K562 (cell line): ENCODE results near the gene HDAC3. TPM values are rescaled to one million over a fixed set of nuclear protein-coding genes. Genes with fewer than 3 reads are reported as not detected.

Experiments used
- FOXA1 ChIP-seq: fragments of 450-650 bp; IDR thresholded peaks from 2 replicates; pipeline ENCODE4 v1.6.1; 2016; ENCODE audit warnings: mild to moderate bottlenecking, borderline replicate concordance
- KDM1A ChIP-seq, 2 experiments: fragments of 450-650 bp; IDR thresholded peaks; 2 replicates each; pipeline ENCODE4 v1.6.1; 2016; ENCODE audit warnings: mild to moderate bottlenecking in 2 of 2
- MTF1 ChIP-seq: fragments of 250-450 bp; sonication (Bioruptor Pico); IDR thresholded peaks from 2 replicates; pipeline ENCODE4 v1.9.0; 2021; ENCODE audit warnings: moderate library complexity, mild to moderate bottlenecking, inconsistent platforms, borderline replicate concordance
- NFE2L1 ChIP-seq: fragments of 450-650 bp; IDR thresholded peaks from 2 replicates; pipeline ENCODE4 v1.6.1; 2016; ENCODE audit warnings: missing genetic modification characterization, low read depth, mild to moderate bottlenecking, missing compliant biosample characterization, moderate library complexity, borderline replicate concordance
- PHB ChIP-seq: fragments of 250-450 bp; sonication (Bioruptor Pico); IDR thresholded peaks from 2 replicates; pipeline ENCODE4 v1.5.0; 2021
- SRF ChIP-seq, 2 experiments: fragments of 250-450, 450-650 bp in 1 of 2; sonication (Bioruptor Pico) in 1 of 2; sonication (generic) in 1 of 2; formaldehyde crosslinking; IDR thresholded peaks; 2 replicates each; pipeline versions ENCODE4 v1.5.0 to v1.5.1; 2020 to 2022; ENCODE audit warnings: mild to moderate bottlenecking in 1 of 2, missing genetic modification reagents in 1 of 2
- TEAD2 ChIP-seq: fragments of 450-650 bp; IDR thresholded peaks from 2 replicates; pipeline ENCODE4 v1.6.1; 2016; ENCODE audit warnings: missing genetic modification characterization, control low read depth, missing compliant biosample characterization
- TEAD4 ChIP-seq, 2 experiments: sonication (generic) in 1 of 2; formaldehyde crosslinking in 1 of 2; IDR thresholded peaks; 2 replicates each; pipeline versions ENCODE4 v1.6.1 to v1.8.0; 2012 to 2022; ENCODE audit warnings: borderline replicate concordance in 1 of 2, inconsistent platforms in 1 of 2, low read length in 1 of 2, mild to moderate bottlenecking in 1 of 2, missing genetic modification reagents in 1 of 2
- TFAM ChIP-seq: fragments of 250-450 bp; sonication (Bioruptor Pico); conservative IDR thresholded peaks from 2 replicates; pipeline ENCODE4 v1.5.0; 2021; ENCODE audit warnings: mild to moderate bottlenecking, moderate library complexity
- ZNF282 ChIP-seq: sonication (generic); formaldehyde crosslinking; IDR thresholded peaks from 2 replicates; pipeline ENCODE4 v1.8.1; 2023; ENCODE audit warnings: missing genetic modification reagents
- polyA plus RNA-seq, 8 experiments: library from polyadenylated mRNA; depleted of rRNA in 4 of 8; stranded (reverse) in 5 of 8; unstranded in 3 of 8; fragments of >200 nt; fragmentation: Nextera tagmentation in 2 of 8; fragmentation: Illumina TruSeq in 1 of 8; extraction: Ambion mirVana in 2 of 8; extraction: Trizol in 1 of 8; gene quantifications; 2 replicates each; pipeline versions ENCODE4 v1.2.1 to v1.2.3, GENCODE V29; 2011 to 2014; ENCODE audit warnings: inconsistent platforms in 1 of 8, missing spikeins in 1 of 8
- total RNA-seq, 7 experiments: library from RNA; depleted of rRNA in 6 of 7; stranded (reverse); fragments of >200 nt in 6 of 7; fragmentation: Illumina TruSeq in 2 of 7; extraction: Trizol in 2 of 7; gene quantifications; 2 replicates each; pipeline versions ENCODE4 v1.2.1 to v1.2.3, GENCODE V29; 2011 to 2021; ENCODE audit warnings: low replicate concordance in 1 of 7
- TF ChIP-seq, protein P1 (sequence below): fragments of 450-650 bp; IDR thresholded peaks from one replicate; pipeline ENCODE4 v1.6.1; 2018; ENCODE audit warnings: mild to moderate bottlenecking, moderate library complexity; ENCODE audit not compliant: partially characterized antibody
- TF ChIP-seq, protein P2 (sequence below): fragments of 250-450 bp; sonication (Bioruptor Pico); IDR thresholded peaks from 2 replicates; pipeline ENCODE4 v1.5.0; 2021
- TF ChIP-seq, protein P3 (sequence below): sonication (generic); formaldehyde crosslinking; IDR thresholded peaks from 2 replicates; pipeline ENCODE4 v1.8.0; 2023; ENCODE audit warnings: mild to moderate bottlenecking, missing genetic modification reagents
- TF ChIP-seq, protein P4 (sequence below): IDR thresholded peaks from 2 replicates; pipeline ENCODE4 v1.6.1; 2014; ENCODE audit warnings: antibody characterized with exemption
- TF ChIP-seq, protein P5 (sequence below): fragments of 450-650 bp; IDR thresholded peaks from 2 replicates; pipeline ENCODE4 v1.6.1; 2017; ENCODE audit warnings: antibody characterized with exemption
- TF ChIP-seq, protein P6 (sequence below), 3 experiments: IDR thresholded peaks in 2 of 3; conservative IDR thresholded peaks in 1 of 3; 2 replicates each; pipeline ENCODE4 v1.5.1; 2011 to 2012; ENCODE audit warnings: low read length in 3 of 3, mild to moderate bottlenecking in 3 of 3, control low read depth in 2 of 3, improper control_type of control experiment in 1 of 3, inconsistent platforms in 1 of 3, low read depth in 1 of 3, mixed read lengths in 1 of 3, moderate library complexity in 1 of 3; ENCODE audit not compliant: insufficient read depth in 2 of 3

The HDAC3 gene
- total and polyA plus RNA-seq, 9 of the 15 experiments (the other 6 are each of a cell fraction or from before 2014, with no cell fraction given): 89.7 to 191 (median 119) TPM

DNA sequence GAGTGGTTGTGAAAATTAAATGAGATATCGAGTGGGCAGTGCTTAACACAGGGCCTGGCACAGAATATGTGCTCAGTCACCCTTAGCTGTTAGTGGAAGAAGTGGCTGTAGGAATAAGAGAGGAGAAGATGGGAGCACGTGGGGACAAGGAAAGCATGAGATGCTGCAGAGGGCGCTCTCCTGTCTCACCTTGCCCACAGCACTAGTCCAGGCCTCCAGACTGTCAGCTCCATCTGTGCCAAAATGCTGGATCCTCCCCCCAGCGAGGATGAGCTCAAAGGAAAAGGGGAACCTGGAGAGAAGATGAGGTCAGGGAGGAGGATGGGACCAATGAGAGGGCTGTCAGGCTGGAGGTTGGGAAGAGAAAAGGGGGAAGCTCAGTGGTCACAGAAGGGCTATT lies 32.9 kb upstream of the HDAC3 start (continued):
- TF ChIP-seq, protein P1, sequence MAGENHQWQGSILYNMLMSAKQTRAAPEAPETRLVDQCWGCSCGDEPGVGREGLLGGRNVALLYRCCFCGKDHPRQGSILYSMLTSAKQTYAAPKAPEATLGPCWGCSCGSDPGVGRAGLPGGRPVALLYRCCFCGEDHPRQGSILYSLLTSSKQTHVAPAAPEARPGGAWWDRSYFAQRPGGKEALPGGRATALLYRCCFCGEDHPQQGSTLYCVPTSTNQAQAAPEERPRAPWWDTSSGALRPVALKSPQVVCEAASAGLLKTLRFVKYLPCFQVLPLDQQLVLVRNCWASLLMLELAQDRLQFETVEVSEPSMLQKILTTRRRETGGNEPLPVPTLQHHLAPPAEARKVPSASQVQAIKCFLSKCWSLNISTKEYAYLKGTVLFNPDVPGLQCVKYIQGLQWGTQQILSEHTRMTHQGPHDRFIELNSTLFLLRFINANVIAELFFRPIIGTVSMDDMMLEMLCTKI: no peak
- TF ChIP-seq NFE2L1 (tag): no peak
- TF ChIP-seq TEAD2 (tag): no peak
- TF ChIP-seq, protein P2, sequence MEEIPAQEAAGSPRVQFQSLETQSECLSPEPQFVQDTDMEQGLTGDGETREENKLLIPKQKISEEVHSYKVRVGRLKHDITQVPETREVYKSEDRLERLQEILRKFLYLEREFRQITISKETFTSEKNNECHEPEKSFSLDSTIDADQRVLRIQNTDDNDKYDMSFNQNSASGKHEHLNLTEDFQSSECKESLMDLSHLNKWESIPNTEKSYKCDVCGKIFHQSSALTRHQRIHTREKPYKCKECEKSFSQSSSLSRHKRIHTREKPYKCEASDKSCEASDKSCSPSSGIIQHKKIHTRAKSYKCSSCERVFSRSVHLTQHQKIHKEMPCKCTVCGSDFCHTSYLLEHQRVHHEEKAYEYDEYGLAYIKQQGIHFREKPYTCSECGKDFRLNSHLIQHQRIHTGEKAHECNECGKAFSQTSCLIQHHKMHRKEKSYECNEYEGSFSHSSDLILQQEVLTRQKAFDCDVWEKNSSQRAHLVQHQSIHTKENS (CRISPR knock-in tag): no peak
- no peak for TF ChIP-seq SRF (CRISPR knock-in tag; IDR thresholded peaks at IDR 0.05)
- no peak; a peak in 1 of 4 replicates for TF ChIP-seq KDM1A (IDR thresholded peaks at IDR 0.05)
- TF ChIP-seq TEAD4 (IDR thresholded peaks at IDR 0.05; ENCODE audit: low read length): 0 out of 2 replicates have a peak, but pooled peaks have one; percentile 15
- TF ChIP-seq TEAD4 (CRISPR knock-in tag; IDR thresholded peaks at IDR 0.05; ENCODE audit: borderline replicate concordance): no peak
- TF ChIP-seq, protein P3, sequence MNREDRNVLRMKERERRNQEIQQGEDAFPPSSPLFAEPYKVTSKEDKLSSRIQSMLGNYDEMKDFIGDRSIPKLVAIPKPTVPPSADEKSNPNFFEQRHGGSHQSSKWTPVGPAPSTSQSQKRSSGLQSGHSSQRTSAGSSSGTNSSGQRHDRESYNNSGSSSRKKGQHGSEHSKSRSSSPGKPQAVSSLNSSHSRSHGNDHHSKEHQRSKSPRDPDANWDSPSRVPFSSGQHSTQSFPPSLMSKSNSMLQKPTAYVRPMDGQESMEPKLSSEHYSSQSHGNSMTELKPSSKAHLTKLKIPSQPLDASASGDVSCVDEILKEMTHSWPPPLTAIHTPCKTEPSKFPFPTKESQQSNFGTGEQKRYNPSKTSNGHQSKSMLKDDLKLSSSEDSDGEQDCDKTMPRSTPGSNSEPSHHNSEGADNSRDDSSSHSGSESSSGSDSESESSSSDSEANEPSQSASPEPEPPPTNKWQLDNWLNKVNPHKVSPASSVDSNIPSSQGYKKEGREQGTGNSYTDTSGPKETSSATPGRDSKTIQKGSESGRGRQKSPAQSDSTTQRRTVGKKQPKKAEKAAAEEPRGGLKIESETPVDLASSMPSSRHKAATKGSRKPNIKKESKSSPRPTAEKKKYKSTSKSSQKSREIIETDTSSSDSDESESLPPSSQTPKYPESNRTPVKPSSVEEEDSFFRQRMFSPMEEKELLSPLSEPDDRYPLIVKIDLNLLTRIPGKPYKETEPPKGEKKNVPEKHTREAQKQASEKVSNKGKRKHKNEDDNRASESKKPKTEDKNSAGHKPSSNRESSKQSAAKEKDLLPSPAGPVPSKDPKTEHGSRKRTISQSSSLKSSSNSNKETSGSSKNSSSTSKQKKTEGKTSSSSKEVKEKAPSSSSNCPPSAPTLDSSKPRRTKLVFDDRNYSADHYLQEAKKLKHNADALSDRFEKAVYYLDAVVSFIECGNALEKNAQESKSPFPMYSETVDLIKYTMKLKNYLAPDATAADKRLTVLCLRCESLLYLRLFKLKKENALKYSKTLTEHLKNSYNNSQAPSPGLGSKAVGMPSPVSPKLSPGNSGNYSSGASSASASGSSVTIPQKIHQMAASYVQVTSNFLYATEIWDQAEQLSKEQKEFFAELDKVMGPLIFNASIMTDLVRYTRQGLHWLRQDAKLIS (CRISPR knock-in tag): no peak
- TF ChIP-seq, protein P4, sequence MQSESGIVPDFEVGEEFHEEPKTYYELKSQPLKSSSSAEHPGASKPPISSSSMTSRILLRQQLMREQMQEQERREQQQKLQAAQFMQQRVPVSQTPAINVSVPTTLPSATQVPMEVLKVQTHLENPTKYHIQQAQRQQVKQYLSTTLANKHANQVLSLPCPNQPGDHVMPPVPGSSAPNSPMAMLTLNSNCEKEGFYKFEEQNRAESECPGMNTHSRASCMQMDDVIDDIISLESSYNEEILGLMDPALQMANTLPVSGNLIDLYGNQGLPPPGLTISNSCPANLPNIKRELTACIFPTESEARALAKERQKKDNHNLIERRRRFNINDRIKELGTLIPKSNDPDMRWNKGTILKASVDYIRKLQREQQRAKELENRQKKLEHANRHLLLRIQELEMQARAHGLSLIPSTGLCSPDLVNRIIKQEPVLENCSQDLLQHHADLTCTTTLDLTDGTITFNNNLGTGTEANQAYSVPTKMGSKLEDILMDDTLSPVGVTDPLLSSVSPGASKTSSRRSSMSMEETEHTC: no peak
- no peak for TF ChIP-seq TFAM
- no peak for TF ChIP-seq MTF1 (CRISPR knock-in tag)
- no peak for TF ChIP-seq ZNF282 (CRISPR knock-in tag)
- TF ChIP-seq PHB (CRISPR knock-in tag): no peak
- TF ChIP-seq, protein P5, sequence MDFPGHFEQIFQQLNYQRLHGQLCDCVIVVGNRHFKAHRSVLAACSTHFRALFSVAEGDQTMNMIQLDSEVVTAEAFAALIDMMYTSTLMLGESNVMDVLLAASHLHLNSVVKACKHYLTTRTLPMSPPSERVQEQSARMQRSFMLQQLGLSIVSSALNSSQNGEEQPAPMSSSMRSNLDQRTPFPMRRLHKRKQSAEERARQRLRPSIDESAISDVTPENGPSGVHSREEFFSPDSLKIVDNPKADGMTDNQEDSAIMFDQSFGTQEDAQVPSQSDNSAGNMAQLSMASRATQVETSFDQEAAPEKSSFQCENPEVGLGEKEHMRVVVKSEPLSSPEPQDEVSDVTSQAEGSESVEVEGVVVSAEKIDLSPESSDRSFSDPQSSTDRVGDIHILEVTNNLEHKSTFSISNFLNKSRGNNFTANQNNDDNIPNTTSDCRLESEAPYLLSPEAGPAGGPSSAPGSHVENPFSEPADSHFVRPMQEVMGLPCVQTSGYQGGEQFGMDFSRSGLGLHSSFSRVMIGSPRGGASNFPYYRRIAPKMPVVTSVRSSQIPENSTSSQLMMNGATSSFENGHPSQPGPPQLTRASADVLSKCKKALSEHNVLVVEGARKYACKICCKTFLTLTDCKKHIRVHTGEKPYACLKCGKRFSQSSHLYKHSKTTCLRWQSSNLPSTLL: no peak
- TF ChIP-seq FOXA1: no peak
- TF ChIP-seq, protein P6, sequence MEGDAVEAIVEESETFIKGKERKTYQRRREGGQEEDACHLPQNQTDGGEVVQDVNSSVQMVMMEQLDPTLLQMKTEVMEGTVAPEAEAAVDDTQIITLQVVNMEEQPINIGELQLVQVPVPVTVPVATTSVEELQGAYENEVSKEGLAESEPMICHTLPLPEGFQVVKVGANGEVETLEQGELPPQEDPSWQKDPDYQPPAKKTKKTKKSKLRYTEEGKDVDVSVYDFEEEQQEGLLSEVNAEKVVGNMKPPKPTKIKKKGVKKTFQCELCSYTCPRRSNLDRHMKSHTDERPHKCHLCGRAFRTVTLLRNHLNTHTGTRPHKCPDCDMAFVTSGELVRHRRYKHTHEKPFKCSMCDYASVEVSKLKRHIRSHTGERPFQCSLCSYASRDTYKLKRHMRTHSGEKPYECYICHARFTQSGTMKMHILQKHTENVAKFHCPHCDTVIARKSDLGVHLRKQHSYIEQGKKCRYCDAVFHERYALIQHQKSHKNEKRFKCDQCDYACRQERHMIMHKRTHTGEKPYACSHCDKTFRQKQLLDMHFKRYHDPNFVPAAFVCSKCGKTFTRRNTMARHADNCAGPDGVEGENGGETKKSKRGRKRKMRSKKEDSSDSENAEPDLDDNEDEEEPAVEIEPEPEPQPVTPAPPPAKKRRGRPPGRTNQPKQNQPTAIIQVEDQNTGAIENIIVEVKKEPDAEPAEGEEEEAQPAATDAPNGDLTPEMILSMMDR (IDR thresholded peaks at IDR 0.05 in 2 of 3, conservative IDR thresholded peaks at IDR 0.05 in 1 of 3; ENCODE audit: insufficient read depth in 2 of 3, low read depth in 1 of 3, low read length in 3 of 3): peak; percentile 44 to 60 (median 52); a peak in 4 of 6 replicates
